ENCODE results near the gene TSGA10IP. TPM values are rescaled to one million over a fixed set of nuclear protein-coding genes. Genes with fewer than 3 reads are reported as not detected.

Gene TSGA10IP
- total RNA-seq, 2 experiments from 2014 or later = not detected

GRCh38 chr11:65907878-65908277, 37.4 kb upstream of the TSGA10IP start:
- POLR2A ChIA-PET = no interaction called here
- Mint-ChIP-seq H3K27ac (no peak overlapping the region), H3K27me3 (peaks cover 15% of the 10 kb centered on the region), H3K36me3 (ENCODE audit: low read depth) (no peaks in the 10 kb centered on the region), H3K4me1 (peaks cover 12% of the 10 kb centered on the region), H3K4me3 (no peak overlapping the region), H3K9me3 (no peaks in the 10 kb centered on the region)
- CTCF ChIA-PET = interaction anchor here (24.0 kb wide), 1 partner anchor 19 kb away, joined by 340 read pairs; the partner anchor contains the start of genes CCDC85B and FIBP
- DNase-seq = no peak

- POLR2A ChIA-PET = no interaction called here
- Mint-ChIP-seq H3K4me3 (no peak overlapping the region), H3K9me3 (no peaks in the 10 kb centered on the region), H3K4me1 (peaks cover 26% of the 10 kb centered on the region), H3K36me3 (ENCODE audit: low read depth) (peaks cover 6% of the 10 kb centered on the region), H3K27ac (no peak overlapping the region), H3K27me3 (peaks cover 2% of the 10 kb centered on the region)
- no peak for DNase-seq
- CTCF ChIA-PET = interaction anchor here (0.8 to 24.0 kb wide), 3 partner anchors 11 to 200 kb away, joined by 4 to 340 read pairs (median 11); partner anchors contain the start of genes CCDC85B, FIBP, FOSL1 and KAT5
Measured at GRCh38 chr11:65911682-65912568, 33.4 kb upstream of the TSGA10IP start.

GRCh38 chr11:65912845-65913244, 32.4 kb upstream of the TSGA10IP start:
- peaks cover 32% of the 10 kb centered on the region for H3K4me1 Mint-ChIP-seq
- no peak for DNase-seq
- no peaks in the 10 kb centered on the region for H3K27me3 Mint-ChIP-seq
- ChIA-PET CTCF (interaction anchor here (2.5 to 24.0 kb wide), 2 partner anchors 12 to 24 kb away, joined by 11 to 340 read pairs; partner anchors contain the start of genes CCDC85B, FIBP and FOSL1), POLR2A (no interaction called here)
- no peaks in the 10 kb centered on the region for H3K9me3 Mint-ChIP-seq
- H3K27ac Mint-ChIP-seq = no peak overlapping the region
- H3K36me3 Mint-ChIP-seq (ENCODE audit: low read depth) = peaks cover 10% of the 10 kb centered on the region
- H3K4me3 Mint-ChIP-seq = no peak overlapping the region

GRCh38 chr11:65915101-65915820, 30.0 kb upstream of the TSGA10IP start:
- Mint-ChIP-seq H3K4me3 (no peak overlapping the region), H3K27ac (peak overlapping the region; percentile 7), H3K4me1 (peaks cover 34% of the 10 kb centered on the region), H3K36me3 (ENCODE audit: low read depth) (peaks cover 17% of the 10 kb centered on the region), H3K27me3 (no peaks in the 10 kb centered on the region), H3K9me3 (no peaks in the 10 kb centered on the region)
- ChIA-PET CTCF (interaction anchor here (0.9 to 24.0 kb wide), 6 partner anchors 9 to 55 kb away, joined by 3 to 340 read pairs (median 3); partner anchors contain the start of genes CCDC85B, FIBP and MUS81), POLR2A (no interaction called here)
- DNase-seq = no peak

GRCh38 chr11:65915821-65916251, 29.4 kb upstream of the TSGA10IP start:
- H3K27me3 Mint-ChIP-seq = no peaks in the 10 kb centered on the region
- ChIA-PET POLR2A (no interaction called here), CTCF (interaction anchor here (0.9 to 24.0 kb wide), 3 partner anchors 12 to 27 kb away, joined by 3 to 340 read pairs (median 3); partner anchors contain the start of genes CCDC85B and FIBP)
- H3K27ac Mint-ChIP-seq = no peak overlapping the region
- no peak for DNase-seq
- H3K36me3 Mint-ChIP-seq (ENCODE audit: low read depth) = peaks cover 22% of the 10 kb centered on the region
- H3K9me3 Mint-ChIP-seq = no peaks in the 10 kb centered on the region
- H3K4me3 Mint-ChIP-seq = no peak overlapping the region
- H3K4me1 Mint-ChIP-seq = peaks cover 38% of the 10 kb centered on the region

GRCh38 chr11:65916391-65916790, 28.9 kb upstream of the TSGA10IP start:
- peak overlapping the region; percentile 60 for H3K27ac Mint-ChIP-seq
- peaks cover 22% of the 10 kb centered on the region for H3K36me3 Mint-ChIP-seq (ENCODE audit: low read depth)
- POLR2A ChIA-PET = no interaction called here
- no peak for DNase-seq
- CTCF ChIA-PET = interaction anchor here (0.9 to 24.0 kb wide), 3 partner anchors 11 to 28 kb away, joined by 3 to 340 read pairs (median 3); partner anchors contain the start of genes CCDC85B and FIBP
- H3K4me1 Mint-ChIP-seq = peaks cover 39% of the 10 kb centered on the region
- H3K4me3 Mint-ChIP-seq = peak overlapping the region; percentile 66
- H3K9me3 Mint-ChIP-seq = no peaks in the 10 kb centered on the region
- H3K27me3 Mint-ChIP-seq = no peaks in the 10 kb centered on the region

- no peak for DNase-seq
- ChIA-PET POLR2A (no interaction called here), CTCF (interaction anchor here (24.0 kb wide), 1 partner anchor 28 kb away, joined by 340 read pairs; the partner anchor contains the start of genes CCDC85B and FIBP)
- H3K27ac Mint-ChIP-seq = peak overlapping the region; percentile 33
- no peaks in the 10 kb centered on the region for H3K27me3 Mint-ChIP-seq
- H3K4me1 Mint-ChIP-seq = peaks cover 40% of the 10 kb centered on the region
- H3K4me3 Mint-ChIP-seq = peak overlapping the region; percentile 66
- H3K9me3 Mint-ChIP-seq = no peaks in the 10 kb centered on the region
- H3K36me3 Mint-ChIP-seq (ENCODE audit: low read depth) = peaks cover 23% of the 10 kb centered on the region
Measured at GRCh38 chr11:65917077-65917433, 28.2 kb upstream of the TSGA10IP start.

- no peaks in the 10 kb centered on the region for H3K9me3 Mint-ChIP-seq
- H3K36me3 Mint-ChIP-seq (ENCODE audit: low read depth) = peaks cover 28% of the 10 kb centered on the region
- peak overlapping the region; percentile 87 for H3K27ac Mint-ChIP-seq
- CTCF ChIA-PET = interaction anchor here (1.0 to 24.0 kb wide), 2 partner anchors 29 to 135 kb away, joined by 3 to 340 read pairs; partner anchors contain the start of genes CCDC85B, FIBP and SF3B2
- POLR2A ChIA-PET = no interaction called here
- H3K4me1 Mint-ChIP-seq = peaks cover 45% of the 10 kb centered on the region
- H3K27me3 Mint-ChIP-seq = no peaks in the 10 kb centered on the region
- no peak for DNase-seq
- peak overlapping the region; percentile 95 for H3K4me3 Mint-ChIP-seq
Measured at GRCh38 chr11:65917434-65918210, 27.7 kb upstream of the TSGA10IP start.

- no peaks in the 10 kb centered on the region for H3K9me3 Mint-ChIP-seq
- peaks cover 37% of the 10 kb centered on the region for H3K36me3 Mint-ChIP-seq (ENCODE audit: low read depth)
- peaks cover 50% of the 10 kb centered on the region for H3K4me1 Mint-ChIP-seq
- no peaks in the 10 kb centered on the region for H3K27me3 Mint-ChIP-seq
- DNase-seq = no peak
- ChIA-PET CTCF (interaction anchor here (1.0 to 24.0 kb wide), 2 partner anchors 30 to 134 kb away, joined by 3 to 340 read pairs; partner anchors contain the start of genes CCDC85B, FIBP and SF3B2), POLR2A (no interaction called here)
- peak within 1 kb of the TSS; percentile 90 for H3K27ac Mint-ChIP-seq
- H3K4me3 Mint-ChIP-seq = peak within 1 kb of the TSS; percentile 95
Measured at GRCh38 chr11:65918211-65919140, 26.8 kb upstream of the TSGA10IP start, which contains the start of gene C11orf68. Gene C11orf68 (minus strand): TSS chr11:65919062. CDS start chr11:65919031, 31 bp downstream.

- CTCF ChIA-PET = interaction anchor here (1.0 to 24.0 kb wide), 4 partner anchors 19 to 69 kb away, joined by 3 to 340 read pairs (median 4); partner anchors contain the start of genes CCDC85B, FIBP and FOSL1
- DNase-seq = peak; percentile 98
- POLR2A ChIA-PET = no interaction called here
- peaks cover 53% of the 10 kb centered on the region for H3K4me1 Mint-ChIP-seq
- peak within 1 kb of the TSS; percentile 90 for H3K27ac Mint-ChIP-seq
- H3K36me3 Mint-ChIP-seq (ENCODE audit: low read depth) = peaks cover 38% of the 10 kb centered on the region
- H3K9me3 Mint-ChIP-seq = no peaks in the 10 kb centered on the region
- peak within 1 kb of the TSS; percentile 95 for H3K4me3 Mint-ChIP-seq
- no peaks in the 10 kb centered on the region for H3K27me3 Mint-ChIP-seq
Measured at GRCh38 chr11:65919141-65919572, 26.1 kb upstream of the TSGA10IP start, which contains the start of gene DRAP1. Gene DRAP1 (plus strand): TSS chr11:65919426. CDS start chr11:65919502, 76 bp downstream.

Data from activated CD4-positive, alpha-beta T cell treated with anti-CD3 and anti-CD28 coated beads, Interleukin-2, amount 10 ng/mL, durations not matched to agents 7 days and 5 days (primary cell).